Measurements from ENCODE around the gene GPI.
"Not testable (repeated sequence)": the region's sequence is repeated elsewhere in the genome, so short reads cannot be mapped to it uniquely, and the experiment has no call there.

DNA sequence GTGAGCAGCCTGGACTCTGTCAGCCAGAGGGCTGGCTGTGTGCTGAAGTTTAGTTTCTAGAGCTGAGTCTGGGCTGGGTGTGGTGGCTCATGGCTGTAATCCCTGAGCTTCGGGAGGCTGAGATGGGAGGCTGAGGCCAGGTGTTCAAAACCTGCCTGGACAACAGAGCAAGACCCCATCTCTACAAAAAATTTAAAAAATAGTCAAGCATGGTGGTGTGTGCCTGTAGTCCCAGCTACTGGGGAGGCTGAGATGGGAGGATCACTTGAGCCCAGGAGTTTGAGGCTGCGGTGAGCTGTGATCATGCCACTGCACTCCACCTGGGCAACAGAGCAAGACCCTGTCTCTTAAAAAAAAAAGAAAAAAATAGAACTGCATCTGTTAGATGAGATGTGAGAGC is 23.7 kb downstream of the GPI start:
- TF ChIP-seq, protein P1, sequence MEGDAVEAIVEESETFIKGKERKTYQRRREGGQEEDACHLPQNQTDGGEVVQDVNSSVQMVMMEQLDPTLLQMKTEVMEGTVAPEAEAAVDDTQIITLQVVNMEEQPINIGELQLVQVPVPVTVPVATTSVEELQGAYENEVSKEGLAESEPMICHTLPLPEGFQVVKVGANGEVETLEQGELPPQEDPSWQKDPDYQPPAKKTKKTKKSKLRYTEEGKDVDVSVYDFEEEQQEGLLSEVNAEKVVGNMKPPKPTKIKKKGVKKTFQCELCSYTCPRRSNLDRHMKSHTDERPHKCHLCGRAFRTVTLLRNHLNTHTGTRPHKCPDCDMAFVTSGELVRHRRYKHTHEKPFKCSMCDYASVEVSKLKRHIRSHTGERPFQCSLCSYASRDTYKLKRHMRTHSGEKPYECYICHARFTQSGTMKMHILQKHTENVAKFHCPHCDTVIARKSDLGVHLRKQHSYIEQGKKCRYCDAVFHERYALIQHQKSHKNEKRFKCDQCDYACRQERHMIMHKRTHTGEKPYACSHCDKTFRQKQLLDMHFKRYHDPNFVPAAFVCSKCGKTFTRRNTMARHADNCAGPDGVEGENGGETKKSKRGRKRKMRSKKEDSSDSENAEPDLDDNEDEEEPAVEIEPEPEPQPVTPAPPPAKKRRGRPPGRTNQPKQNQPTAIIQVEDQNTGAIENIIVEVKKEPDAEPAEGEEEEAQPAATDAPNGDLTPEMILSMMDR (IDR thresholded peaks at IDR 0.05; ENCODE audit: low read depth, low read length, poor library complexity, severe bottlenecking): not testable (repeated sequence)
- TF ChIP-seq EZH2phosphoT487 (IDR thresholded peaks at IDR 0.05; ENCODE audit: borderline replicate concordance, low read length): not testable (repeated sequence)

Measured in DOHH2 (cell line).